Mucosa of descending colon (tissue), 3 donors: ENCODE measurements around the gene GPR34. TPM values are rescaled to one million over a fixed set of nuclear protein-coding genes. Genes with fewer than 3 reads are reported as not detected.

Experiments used
- ATAC-seq: fragments of 200-7000 bp; cut with Tn5 transposase; one replicate; pipeline ENCODE4 v1.9.1; 2020; ENCODE audit warnings: mild to moderate bottlenecking, moderate library complexity
- DNase-seq, 3 donors: peaks; one replicate each; pipeline ENCODE4 v3.0.0-alpha.2; 2020
- H3K36me3 ChIP-seq: fragments of 200-600 bp; one replicate; pipeline ENCODE4 v1.8.0; 2021; ENCODE audit warnings: low read depth, mild to moderate bottlenecking
- H3K4me1 ChIP-seq: fragments of 200-600 bp; one replicate; pipeline ENCODE4 v1.8.0; 2021; ENCODE audit warnings: low read depth, mild to moderate bottlenecking
- H3K4me3 ChIP-seq: fragments of 200-600 bp; one replicate; pipeline ENCODE4 v1.8.0; 2021; ENCODE audit warnings: mild to moderate bottlenecking
- H3K9me3 ChIP-seq: fragments of 200-600 bp; one replicate; pipeline ENCODE4 v1.8.0; 2021; ENCODE audit warnings: mild to moderate bottlenecking
- intact Hi-C, 2 donors: fragments of 100-400 bp; cut with DNase I in 1 of 2; cut with micrococcal nuclease in 1 of 2; formaldehyde crosslinking; loops; one replicate each; pipeline versions ENCODE4 v1.11.0 to v1.11.1; 2022; cut with DNase I, micrococcal nuclease
- total RNA-seq, 3 donors: library from RNA; stranded (reverse); fragmentation: NEBNext Ultra II Directional in 2 of 3; extraction: Animal tissue kit (Norgen Biotek cat#: 25700) in 2 of 3; gene quantifications; one replicate each; pipeline versions ENCODE4 v1.2.1 to v1.2.4, GENCODE V29; 2021 to 2023
- TF ChIP-seq, protein P1 (sequence below): fragments of 200-600 bp; IDR thresholded peaks from one replicate; pipeline ENCODE4 v1.8.0; 2022; ENCODE audit warnings: antibody characterized with exemption, mild to moderate bottlenecking
- donor health status: DM: no; HTN: no; CAD: no; lungs with moderate emphysema.
- donor health status: DM: no; HTN: no; CAD: no.
- donor health status: DM: no; HTN: yes; CAD: no.

The GPR34 gene
- total RNA-seq, 3 donors from 2014 or later: 2.0 to 11.9 (median 11.4) TPM

GRCh38 chrX:41720125-41720779 is 31.5 kb downstream of the GPR34 start:
- Histone ChIP-seq H3K4me3 (no peak overlapping the region), H3K4me1 (no peaks in the 10 kb centered on the region), H3K36me3 (no peaks in the 10 kb centered on the region), H3K9me3 (no peaks in the 10 kb centered on the region)
- ATAC-seq: peak; percentile 76
- TF ChIP-seq, protein P1, sequence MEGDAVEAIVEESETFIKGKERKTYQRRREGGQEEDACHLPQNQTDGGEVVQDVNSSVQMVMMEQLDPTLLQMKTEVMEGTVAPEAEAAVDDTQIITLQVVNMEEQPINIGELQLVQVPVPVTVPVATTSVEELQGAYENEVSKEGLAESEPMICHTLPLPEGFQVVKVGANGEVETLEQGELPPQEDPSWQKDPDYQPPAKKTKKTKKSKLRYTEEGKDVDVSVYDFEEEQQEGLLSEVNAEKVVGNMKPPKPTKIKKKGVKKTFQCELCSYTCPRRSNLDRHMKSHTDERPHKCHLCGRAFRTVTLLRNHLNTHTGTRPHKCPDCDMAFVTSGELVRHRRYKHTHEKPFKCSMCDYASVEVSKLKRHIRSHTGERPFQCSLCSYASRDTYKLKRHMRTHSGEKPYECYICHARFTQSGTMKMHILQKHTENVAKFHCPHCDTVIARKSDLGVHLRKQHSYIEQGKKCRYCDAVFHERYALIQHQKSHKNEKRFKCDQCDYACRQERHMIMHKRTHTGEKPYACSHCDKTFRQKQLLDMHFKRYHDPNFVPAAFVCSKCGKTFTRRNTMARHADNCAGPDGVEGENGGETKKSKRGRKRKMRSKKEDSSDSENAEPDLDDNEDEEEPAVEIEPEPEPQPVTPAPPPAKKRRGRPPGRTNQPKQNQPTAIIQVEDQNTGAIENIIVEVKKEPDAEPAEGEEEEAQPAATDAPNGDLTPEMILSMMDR: no peak
- intact Hi-C loops: no loop called here
- peak; percentile 14 to 65 (median 31) for DNase-seq

DNA sequence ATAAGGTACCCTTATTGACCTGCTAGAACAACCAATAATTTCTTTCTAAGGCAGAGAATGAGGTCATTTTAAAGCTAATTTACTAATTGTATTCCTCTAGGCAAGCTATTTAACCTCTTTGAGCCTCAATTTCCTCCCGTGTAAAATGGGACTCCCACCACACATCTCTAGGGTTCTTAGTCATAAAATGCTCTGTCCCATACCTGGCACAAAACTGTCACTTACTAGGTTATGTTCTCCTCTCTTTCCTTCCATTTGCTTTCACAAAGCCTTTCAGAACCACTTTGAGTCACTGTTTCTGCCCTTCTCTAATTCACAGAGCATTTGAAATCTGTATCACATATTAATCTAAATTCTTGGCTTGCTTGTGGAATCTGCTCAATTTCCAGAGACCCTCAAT is 32.8 kb downstream of the GPR34 start:
- Histone ChIP-seq H3K36me3 (no peaks in the 10 kb centered on the region), H3K4me3 (no peak overlapping the region), H3K4me1 (no peaks in the 10 kb centered on the region), H3K9me3 (no peaks in the 10 kb centered on the region)
- ATAC-seq (no peak), DNase-seq (no peak)
- intact Hi-C loops: no loop called here
- TF ChIP-seq, protein P1: no peak

GRCh38 chrX:41722214-41722613 is 33.4 kb downstream of the GPR34 start:
- Histone ChIP-seq H3K4me3 (no peak overlapping the region), H3K9me3 (no peaks in the 10 kb centered on the region), H3K36me3 (no peaks in the 10 kb centered on the region), H3K4me1 (no peaks in the 10 kb centered on the region)
- DNase-seq (no peak), ATAC-seq (no peak)
- intact Hi-C loops: no loop called here
- TF ChIP-seq, protein P1: no peak

GRCh38 chrX:41722816-41723618 is 34.2 kb downstream of the GPR34 start:
- no peak for ATAC-seq
- no peak for DNase-seq
- Histone ChIP-seq H3K9me3 (no peaks in the 10 kb centered on the region), H3K36me3 (no peaks in the 10 kb centered on the region), H3K4me3 (no peak overlapping the region), H3K4me1 (no peaks in the 10 kb centered on the region)
- TF ChIP-seq, protein P1: no peak
- intact Hi-C loops: no loop called here

- H3K4me3 ChIP-seq: no peak within 1 kb of the TSS
- intact Hi-C loops: no loop called here
- TF ChIP-seq, protein P1: no peak
- DNase-seq (no peak), ATAC-seq (peak; percentile 30)
- no peaks in the 10 kb centered on the region for H3K4me1 ChIP-seq
- H3K36me3 ChIP-seq: no peaks in the 10 kb centered on the region
- H3K9me3 ChIP-seq: no peaks in the 10 kb centered on the region
These were observed 35.1 kb downstream of the GPR34 start, which contains the start of gene GPR82 for GRCh38 chrX:41723826-41724225. TSS of gene GPR82 (plus strand) at chrX:41724181. CDS start at chrX:41727027, 2,846 bp downstream.
